IPS-NIHi11 (cell line): ENCODE data around the gene CXCL16.
"Not testable (repeated sequence)": the region's sequence is repeated elsewhere in the genome, so short reads cannot be mapped to it uniquely, and the experiment has no call there.

Source experiments
- DNase-seq: peaks from one replicate; pipeline ENCODE4 v3.0.0; 2012; ENCODE audit warnings: mixed read lengths, low spot score

Gene CXCL16

GRCh38 chr17:4696437-4696805 is 43.3 kb downstream of the CXCL16 start:
- DNase-seq: no peak

GRCh38 chr17:4693416-4693815 is 46.3 kb downstream of the CXCL16 start:
- no peak for DNase-seq

- DNase-seq: no peak
Measured at GRCh38 chr17:4691686-4692085, 48.0 kb downstream of the CXCL16 start.

- DNase-seq: no peak
Measured at GRCh38 chr17:4690745-4691144, 49.0 kb downstream of the CXCL16 start.

- not testable (repeated sequence) for DNase-seq
Measured at GRCh38 chr17:4689872-4690271, 49.9 kb downstream of the CXCL16 start.

GRCh38 chr17:4683739-4684138 is 56.0 kb downstream of the CXCL16 start:
- not testable (repeated sequence) for DNase-seq
